K562 (cell line): ENCODE data around the gene PLD3. TPM values are rescaled to one million over a fixed set of nuclear protein-coding genes. Genes with fewer than 3 reads are reported as not detected.

Source experiments
- ATAC-seq: fragments of 200-7000 bp; cut with Tn5 transposase; 3 replicates; pipeline ENCODE4 v1.9.1; 2020; ENCODE audit warnings: moderate library complexity
- BruUV-seq: library from RNA; stranded (reverse); fragments of 400-500 nt; replicated peaks from 2 replicates; lab custom pipeline; 2021; lab: Mats Ljungman, UMichigan
- CTCF ChIA-PET: fragments of 300-600 bp; formaldehyde crosslinking; extraction: SDS; loops from one replicate; lab custom pipeline; 2021; ENCODE audit warnings: low intra/inter-chr PET ratio; lab: Yijun Ruan, JAX
- POLR2A ChIA-PET: fragments of 300-600, 350-650 bp; sonication (Branson Sonifier 250); formaldehyde crosslinking; extraction: SDS; loops from one replicate; lab custom pipeline; 2021; ENCODE audit warnings: antibody characterized with exemption, inconsistent platforms; lab: Yijun Ruan, JAX
- DNase-seq, 4 experiments: peaks; one replicate each; pipeline versions ENCODE4 v3.0.0 to v3.0.0-alpha.2; 2011 to 2018; ENCODE audit warnings: low spot score in 3 of 4, mixed read lengths in 3 of 4; ENCODE audit errors: extremely low read depth in 1 of 4
- FAIRE-seq: peaks from 2 replicates; lab custom pipeline; 2011; peaks lifted over from hg19 to GRCh38; lab: Jason Lieb, UNC
- H2AFZ ChIP-seq: 2 replicates; pipeline ENCODE4 v1.6.0; 2011; ENCODE audit warnings: low read depth, low read length, control low read depth, inconsistent platforms
- H3K27ac ChIP-seq: fragments of 200-600 bp; 3 replicates; pipeline ENCODE4 v1.8.0; 2011; ENCODE audit warnings: low read depth, mild to moderate bottlenecking, control low read depth, inconsistent platforms, low read length, moderate library complexity, mixed read lengths; ENCODE audit errors: extremely low read depth
- H3K27me3 ChIP-seq, 2 experiments: fragments of 300-600 bp in 1 of 2; 2 replicates in 1 of 2; 3 replicates in 1 of 2; pipeline versions ENCODE4 v1.6.0 to v1.8.0; 2011; ENCODE audit warnings: inconsistent platforms in 2 of 2, low read length in 2 of 2, mild to moderate bottlenecking in 1 of 2, mixed read lengths in 1 of 2, moderate library complexity in 1 of 2; ENCODE audit not compliant: control insufficient read depth in 2 of 2, insufficient read depth in 2 of 2
- H3K36me3 ChIP-seq: fragments of 300-600 bp; 3 replicates; pipeline ENCODE4 v1.8.0; 2011; ENCODE audit warnings: mild to moderate bottlenecking, low read length, inconsistent platforms; ENCODE audit not compliant: control insufficient read depth, insufficient read depth
- H3K4me1 ChIP-seq, 2 experiments: fragments of 200-600 bp in 1 of 2; replicated peaks in 1 of 2; 2 replicates in 1 of 2; 3 replicates in 1 of 2; pipeline versions ENCODE4 v1.5.1 to v1.8.0; 2011; ENCODE audit warnings: inconsistent platforms in 2 of 2, low read length in 2 of 2, mild to moderate bottlenecking in 1 of 2, mixed read lengths in 1 of 2, moderate library complexity in 1 of 2; ENCODE audit not compliant: control insufficient read depth in 2 of 2, insufficient read depth in 2 of 2
- H3K4me2 ChIP-seq: 2 replicates; pipeline ENCODE4 v1.6.1; 2011; ENCODE audit warnings: low read length, control low read depth, inconsistent platforms, mixed read lengths; ENCODE audit not compliant: insufficient read depth
- H3K4me3 ChIP-seq: fragments of 200-600 bp; sonication (generic), shearing (Covaris generic); 2 replicates; pipeline ENCODE4 v1.5.1; 2016; ENCODE audit warnings: control low read depth, inconsistent platforms
- H3K79me2 ChIP-seq: fragments of 200-600 bp; 3 replicates; pipeline ENCODE4 v1.8.0; 2011; ENCODE audit warnings: low read length, inconsistent platforms; ENCODE audit not compliant: control insufficient read depth, insufficient read depth
- H3K9ac ChIP-seq, 2 experiments: 2 replicates each; pipeline versions ENCODE4 v1.6.0 to v1.6.1; 2011; ENCODE audit warnings: low read depth in 2 of 2, low read length in 2 of 2, control low read depth in 1 of 2, inconsistent platforms in 1 of 2, mild to moderate bottlenecking in 1 of 2, mixed read lengths in 1 of 2; ENCODE audit not compliant: insufficient read depth in 1 of 2
- H3K9me1 ChIP-seq: one replicate; pipeline ENCODE4 v1.6.0; 2011; ENCODE audit warnings: inconsistent platforms, mild to moderate bottlenecking, low read length, moderate library complexity; ENCODE audit not compliant: control insufficient read depth, insufficient read depth
- H3K9me3 ChIP-seq: replicated peaks from 2 replicates; pipeline ENCODE4 v1.5.1; 2011; ENCODE audit warnings: low read depth, low read length, inconsistent platforms; ENCODE audit not compliant: control insufficient read depth, insufficient read depth
- H4K20me1 ChIP-seq: replicated peaks from 2 replicates; pipeline ENCODE4 v1.6.1; 2011; ENCODE audit warnings: low read length, inconsistent platforms, mixed read lengths; ENCODE audit not compliant: control insufficient read depth, insufficient read depth
- BRD9 ChIP-seq: fragments of 450-650 bp; IDR thresholded peaks from 2 replicates; pipeline ENCODE4 v1.6.1; 2018; ENCODE audit warnings: low read depth; ENCODE audit not compliant: partially characterized antibody
- CBX3 ChIP-seq, 2 experiments: IDR thresholded peaks; 1 replicate in 1 of 2; 2 replicates in 1 of 2; pipeline ENCODE4 v1.6.1; 2012; ENCODE audit warnings: inconsistent platforms in 2 of 2, low read length in 2 of 2, borderline replicate concordance in 1 of 2, control low read depth in 1 of 2
- E2F4 ChIP-seq: sonication (generic); formaldehyde crosslinking; IDR thresholded peaks from 2 replicates; pipeline ENCODE4 v1.8.0; 2022; ENCODE audit warnings: mild to moderate bottlenecking, low read depth, missing genetic modification reagents
- ELF1 ChIP-seq: fragments of 200-800 bp; sonication (Bioruptor generic); IDR thresholded peaks from 2 replicates; pipeline ENCODE4 v1.6.1; 2016; ENCODE audit warnings: missing genetic modification characterization, missing compliant biosample characterization
- FOXA1 ChIP-seq: fragments of 450-650 bp; IDR thresholded peaks from 2 replicates; pipeline ENCODE4 v1.6.1; 2016; ENCODE audit warnings: mild to moderate bottlenecking, borderline replicate concordance
- HES1 ChIP-seq: fragments of 450-650 bp; IDR thresholded peaks from 2 replicates; pipeline ENCODE4 v1.6.1; 2016; ENCODE audit warnings: low read depth, mild to moderate bottlenecking, moderate library complexity
- HINFP ChIP-seq: fragments of 450-650 bp; conservative IDR thresholded peaks from 2 replicates; pipeline ENCODE4 v1.6.1; 2016; ENCODE audit warnings: missing genetic modification characterization, low read depth, mild to moderate bottlenecking, control low read depth, missing compliant biosample characterization
- JUNB ChIP-seq: fragments of 450-650 bp; formaldehyde crosslinking; conservative IDR thresholded peaks from 2 replicates; pipeline ENCODE4 v1.4.0; 2020; ENCODE audit warnings: mild to moderate bottlenecking
- MCM2 ChIP-seq: fragments of 450-650 bp; IDR thresholded peaks from 2 replicates; pipeline ENCODE4 v1.6.1; 2017; ENCODE audit warnings: low read depth, mild to moderate bottlenecking
- MNT ChIP-seq, 2 experiments: fragments of 450-650 bp; conservative IDR thresholded peaks; 2 replicates each; pipeline ENCODE4 v1.6.1; 2017; ENCODE audit warnings: mild to moderate bottlenecking in 2 of 2, moderate library complexity in 2 of 2
- NCOR1 ChIP-seq: fragments of 450-650 bp; IDR thresholded peaks from 2 replicates; pipeline ENCODE4 v1.6.1; 2016; ENCODE audit warnings: mild to moderate bottlenecking, moderate library complexity
- SMC3 ChIP-seq: conservative IDR thresholded peaks from 2 replicates; pipeline ENCODE4 v1.6.1; 2011; ENCODE audit warnings: low read depth, low read length, improper control_type of control experiment; ENCODE audit not compliant: insufficient read depth
- SRSF7 ChIP-seq: fragments of 200-400 bp; formaldehyde crosslinking; optimal IDR thresholded peaks from 2 replicates; pipeline ENCODE3; 2017; ENCODE audit warnings: mild to moderate bottlenecking, low read depth, low read length
- TCF7L2 ChIP-seq: fragments of 150-350 bp; IDR thresholded peaks from 2 replicates; pipeline ENCODE4 v1.6.1; 2016; ENCODE audit warnings: low read depth, mild to moderate bottlenecking, low read length, moderate library complexity
- ZNF175 ChIP-seq: fragments of 200-800 bp; sonication (Bioruptor generic); IDR thresholded peaks from 2 replicates; pipeline ENCODE4 v1.6.1; 2016; ENCODE audit warnings: low read depth, mild to moderate bottlenecking, missing genetic modification characterization, missing compliant biosample characterization
- ZNF668 ChIP-seq: fragments of 250-450 bp; sonication (Bioruptor Pico); IDR thresholded peaks from 2 replicates; pipeline ENCODE4 v1.8.0; 2022; ENCODE audit warnings: mild to moderate bottlenecking, inconsistent platforms
- WGBS: fragments of 100-300 bp; shearing (Covaris generic); methylation state at CpG from one replicate; pipeline ENCODE4 v1.1.6; 2016; ENCODE audit warnings: low coverage, mixed read lengths; ENCODE audit not compliant: insufficient coverage; ENCODE audit errors: missing lambda C conversion rate; 5-methylcytosine and 5-hydroxymethylcytosine counted together
- in situ Hi-C: fragments of 300-500 bp; cut with MboI; formaldehyde crosslinking; loops from 4 replicates; pipeline ENCODE4 v1.15.0; 2018; ENCODE audit warnings: inconsistent platforms, mixed read lengths
- intact Hi-C: fragments of 100-400 bp; cut with micrococcal nuclease; formaldehyde crosslinking; loops from 2 replicates; pipeline ENCODE4 v1.14.2; 2022
- polyA plus RNA-seq, 8 experiments: library from polyadenylated mRNA; depleted of rRNA in 4 of 8; stranded (reverse) in 5 of 8; unstranded in 3 of 8; fragments of >200 nt; fragmentation: Nextera tagmentation in 2 of 8; fragmentation: Illumina TruSeq in 1 of 8; extraction: Ambion mirVana in 2 of 8; extraction: Trizol in 1 of 8; gene quantifications; 2 replicates each; pipeline versions ENCODE4 v1.2.1 to v1.2.3, GENCODE V29; 2011 to 2014; ENCODE audit warnings: inconsistent platforms in 1 of 8, missing spikeins in 1 of 8
- total RNA-seq, 7 experiments: library from RNA; depleted of rRNA in 6 of 7; stranded (reverse); fragments of >200 nt in 6 of 7; fragmentation: Illumina TruSeq in 2 of 7; extraction: Trizol in 2 of 7; gene quantifications; 2 replicates each; pipeline versions ENCODE4 v1.2.1 to v1.2.3, GENCODE V29; 2011 to 2021; ENCODE audit warnings: low replicate concordance in 1 of 7
- TF ChIP-seq, protein P1 (sequence below): IDR thresholded peaks from 2 replicates; pipeline ENCODE4 v1.6.1; 2016; ENCODE audit warnings: missing genetic modification characterization, missing compliant biosample characterization

PLD3 gene
- total and polyA plus RNA-seq, 9 of the 15 experiments (the other 6 are each of a cell fraction or from before 2014, with no cell fraction given) = 2.3 to 128 (median 72.7) TPM

- no peaks in the 10 kb centered on the region for H3K9me3 ChIP-seq
- no peaks in the 10 kb centered on the region for H3K27me3 ChIP-seq
- WGBS = 100% methylated on average over 1 of the region's 2 CpGs
- peaks cover 63% of the 10 kb centered on the region; the same call in 2 of the 3 replicates for H3K36me3 ChIP-seq
- H4K20me1 ChIP-seq = no peaks in the 10 kb centered on the region; the same call in 1 of the 2 replicates
- CTCF ChIA-PET = no interaction called here
- H3K9ac ChIP-seq = no peak overlapping the region
- H3K4me1 ChIP-seq = peaks cover 0 to 5% of the 10 kb centered on the region in 2 experiments; a peak in 2 of 5 replicates
- no peak overlapping the region for H2AFZ ChIP-seq
- in situ Hi-C loops (no loop called here), intact Hi-C loops (no loop called here)
- peaks cover 12% of the 10 kb centered on the region for H3K79me2 ChIP-seq
- FAIRE-seq (no peak), ATAC-seq (no peak), DNase-seq (no peak)
- H3K4me3 ChIP-seq = no peak overlapping the region
- peaks cover 3% of the 10 kb centered on the region for H3K9me1 ChIP-seq
- H3K4me2 ChIP-seq = no peak overlapping the region
- TF ChIP-seq E2F4 (CRISPR knock-in tag) = no peak
- TF ChIP-seq, protein P1, sequence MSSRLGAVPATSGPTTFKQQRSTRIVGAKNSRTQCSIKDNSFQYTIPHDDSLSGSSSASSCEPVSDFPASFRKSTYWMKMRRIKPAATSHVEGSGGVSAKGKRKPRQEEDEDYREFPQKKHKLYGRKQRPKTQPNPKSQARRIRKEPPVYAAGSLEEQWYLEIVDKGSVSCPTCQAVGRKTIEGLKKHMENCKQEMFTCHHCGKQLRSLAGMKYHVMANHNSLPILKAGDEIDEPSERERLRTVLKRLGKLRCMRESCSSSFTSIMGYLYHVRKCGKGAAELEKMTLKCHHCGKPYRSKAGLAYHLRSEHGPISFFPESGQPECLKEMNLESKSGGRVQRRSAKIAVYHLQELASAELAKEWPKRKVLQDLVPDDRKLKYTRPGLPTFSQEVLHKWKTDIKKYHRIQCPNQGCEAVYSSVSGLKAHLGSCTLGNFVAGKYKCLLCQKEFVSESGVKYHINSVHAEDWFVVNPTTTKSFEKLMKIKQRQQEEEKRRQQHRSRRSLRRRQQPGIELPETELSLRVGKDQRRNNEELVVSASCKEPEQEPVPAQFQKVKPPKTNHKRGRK (tag) = no peak
- no peak for TF ChIP-seq ZNF175 (CRISPR knock-in tag)
- TF ChIP-seq MNT (conservative IDR thresholded peaks at IDR 0.05) = no peak
- TF ChIP-seq BRD9 = no peak
- TF ChIP-seq SRSF7 = no peak
- no peak for TF ChIP-seq HES1
- no peak for TF ChIP-seq HINFP (tag)
- TF ChIP-seq JUNB (CRISPR knock-in tag) = no peak
- no peak for TF ChIP-seq ZNF668 (CRISPR knock-in tag)
- no peak for TF ChIP-seq FOXA1
- no peak for TF ChIP-seq NCOR1
- no peak for TF ChIP-seq SMC3
- TF ChIP-seq MCM2 = no peak
- TF ChIP-seq ELF1 = no peak
- TF ChIP-seq CBX3 (IDR thresholded peaks at IDR 0.05; ENCODE audit: borderline replicate concordance in 1 of 2, low read length in 2 of 2) = no peak
- no peak for TF ChIP-seq TCF7L2
- POLR2A ChIA-PET = interaction anchor here (0.8 to 1.9 kb wide), 2 partner anchors 11 to 22 kb away, joined by 3 to 5 read pairs; partner anchors contain the start of genes C19orf47 and PLD3
- no peak overlapping the region for H3K27ac ChIP-seq
- BruUV-seq = no TSS peak
Observed at GRCh38 chr19:40336601-40336900, 11.9 kb upstream of the PLD3 start.
